Measurements from ENCODE around the gene KRT34. TPM values are rescaled to one million over a fixed set of nuclear protein-coding genes. Genes with fewer than 3 reads are reported as not detected.

The KRT34 gene
- total RNA-seq, 2 experiments from 2014 or later = not detected

DNA sequence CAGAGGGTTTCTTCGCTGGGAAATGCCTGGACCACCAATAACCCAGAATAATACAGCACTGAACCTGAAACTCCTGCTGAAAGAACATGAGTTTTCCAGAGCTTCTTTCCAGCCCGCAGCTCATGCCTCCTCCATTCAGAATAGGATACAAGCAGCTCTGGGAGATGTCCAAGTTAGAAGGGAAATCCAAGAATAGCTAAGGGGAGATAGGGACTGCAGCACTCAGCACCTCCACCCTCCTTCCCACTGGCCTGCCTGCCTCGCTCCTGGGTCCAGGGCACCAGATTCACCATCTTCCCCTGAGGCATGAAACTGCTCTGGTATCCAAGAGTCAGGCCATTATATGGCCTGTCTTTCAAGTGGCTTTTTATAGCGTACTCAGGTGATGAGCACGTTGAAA is 11.2 kb upstream of the KRT34 start:
- Mint-ChIP-seq H3K4me3 (no peak overlapping the region), H3K27ac (no peak overlapping the region), H3K27me3 (peaks cover 9% of the 10 kb centered on the region), H3K4me1 (ENCODE audit: low read depth) (peaks cover 4% of the 10 kb centered on the region), H3K36me3 (ENCODE audit: low read depth) (peaks cover 1% of the 10 kb centered on the region), H3K9me3 (peaks cover 2% of the 10 kb centered on the region)
- ChIA-PET CTCF (no interaction called here), POLR2A (no interaction called here)
- no peak for DNase-seq
- no peak for ATAC-seq (ENCODE audit: poor library complexity)
- Histone ChIP-seq H3K27ac (ENCODE audit: low read depth in 1 of 2, low read length in 2 of 2) (no peak overlapping the region), H3K36me3 (ENCODE audit: insufficient read depth, low read length) (no peaks in the 10 kb centered on the region), H3K4me1 (ENCODE audit: insufficient read depth, low read length) (no peaks in the 10 kb centered on the region), H3K9me3 (ENCODE audit: control insufficient read depth in 1 of 2, insufficient read depth in 1 of 2, low read length in 2 of 2) (no peaks in the 10 kb centered on the region), H3K4me3 (ENCODE audit: low read length) (no peak overlapping the region), H3K27me3 (ENCODE audit: control insufficient read depth in 1 of 2, insufficient read depth in 2 of 2, low read length in 2 of 2) (no peaks in the 10 kb centered on the region)
- intact Hi-C loops (cut with DNase I, micrococcal nuclease) = no loop called here
- TF ChIP-seq CTCF (IDR thresholded peaks at IDR 0.05) = no peak

DNA sequence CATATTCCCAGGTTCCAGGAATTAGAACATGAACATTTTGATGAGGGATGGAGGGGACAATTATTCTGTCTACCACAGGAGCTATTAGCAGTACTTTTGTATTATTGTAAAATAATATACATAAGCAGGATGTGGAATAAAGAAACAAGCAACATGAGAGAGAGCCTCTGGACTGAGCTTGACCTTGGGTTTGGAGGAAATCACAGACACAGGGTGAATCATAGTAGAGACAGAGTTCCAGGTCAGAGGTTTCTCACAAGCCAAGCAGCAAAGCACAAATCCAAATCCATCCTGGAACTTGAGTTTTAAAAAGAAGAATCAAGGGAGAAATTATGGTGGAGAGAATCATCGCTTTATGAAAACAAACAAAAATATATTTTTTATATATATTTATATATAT is 10.2 kb upstream of the KRT34 start:
- Mint-ChIP-seq H3K27me3 (peaks cover 9% of the 10 kb centered on the region), H3K27ac (no peak overlapping the region), H3K4me1 (ENCODE audit: low read depth) (peaks cover 4% of the 10 kb centered on the region), H3K36me3 (ENCODE audit: low read depth) (peaks cover 3% of the 10 kb centered on the region), H3K9me3 (peaks cover 5% of the 10 kb centered on the region), H3K4me3 (no peak overlapping the region)
- Histone ChIP-seq H3K9me3 (ENCODE audit: control insufficient read depth in 1 of 2, insufficient read depth in 1 of 2, low read length in 2 of 2) (no peaks in the 10 kb centered on the region), H3K36me3 (ENCODE audit: insufficient read depth, low read length) (no peaks in the 10 kb centered on the region), H3K27ac (ENCODE audit: low read depth in 1 of 2, low read length in 2 of 2) (no peak overlapping the region), H3K4me1 (ENCODE audit: insufficient read depth, low read length) (no peaks in the 10 kb centered on the region), H3K27me3 (ENCODE audit: control insufficient read depth in 1 of 2, insufficient read depth in 2 of 2, low read length in 2 of 2) (no peaks in the 10 kb centered on the region), H3K4me3 (ENCODE audit: low read length) (no peak overlapping the region)
- ATAC-seq (ENCODE audit: poor library complexity) (no peak), DNase-seq (no peak)
- CTCF ChIA-PET = no interaction called here
- POLR2A ChIA-PET = no interaction called here
- no peak for TF ChIP-seq CTCF (IDR thresholded peaks at IDR 0.05)
- intact Hi-C loops (cut with DNase I, micrococcal nuclease) = no loop called here

DNA sequence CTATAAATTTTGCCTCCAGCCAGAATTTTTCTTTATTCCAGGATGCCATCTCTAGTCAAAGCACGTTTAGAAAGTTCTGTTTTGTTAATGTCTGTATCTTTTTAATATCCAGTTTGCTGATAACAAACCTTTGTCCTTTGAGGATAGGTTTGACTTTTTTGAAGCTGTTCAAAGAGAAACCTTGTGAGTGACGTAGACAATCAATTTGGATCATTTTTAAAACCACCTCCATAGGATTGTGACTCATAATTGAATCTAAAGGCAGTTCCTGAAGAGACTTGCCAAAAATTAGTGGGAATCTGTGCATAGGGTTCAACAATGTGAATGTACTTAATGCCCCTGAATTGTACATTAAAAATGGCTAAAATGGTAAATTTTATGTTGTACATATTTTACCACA is 9.4 kb upstream of the KRT34 start:
- Mint-ChIP-seq H3K9me3 (peaks cover 7% of the 10 kb centered on the region), H3K27me3 (peaks cover 9% of the 10 kb centered on the region), H3K36me3 (ENCODE audit: low read depth) (peaks cover 3% of the 10 kb centered on the region), H3K4me1 (ENCODE audit: low read depth) (peaks cover 4% of the 10 kb centered on the region), H3K4me3 (no peak overlapping the region), H3K27ac (no peak overlapping the region)
- ATAC-seq (ENCODE audit: poor library complexity) (no peak), DNase-seq (no peak)
- H3K27ac ChIP-seq (ENCODE audit: low read depth in 1 of 2, low read length in 2 of 2) = no peak overlapping the region
- H3K36me3 ChIP-seq (ENCODE audit: insufficient read depth, low read length) = no peaks in the 10 kb centered on the region
- no peak overlapping the region for H3K4me3 ChIP-seq (ENCODE audit: low read length)
- H3K4me1 ChIP-seq (ENCODE audit: insufficient read depth, low read length) = no peaks in the 10 kb centered on the region
- intact Hi-C loops (cut with DNase I, micrococcal nuclease) = no loop called here
- H3K27me3 ChIP-seq (ENCODE audit: control insufficient read depth in 1 of 2, insufficient read depth in 2 of 2, low read length in 2 of 2) = no peaks in the 10 kb centered on the region
- CTCF ChIA-PET = no interaction called here
- TF ChIP-seq CTCF (IDR thresholded peaks at IDR 0.05) = no peak
- peaks cover 4% of the 10 kb centered on the region in 2 experiments for H3K9me3 ChIP-seq (ENCODE audit: control insufficient read depth in 1 of 2, insufficient read depth in 1 of 2, low read length in 2 of 2)
- POLR2A ChIA-PET = no interaction called here

Measured in CD4-positive, alpha-beta T cell (primary cell).